Lung (tissue), 12 donors: ENCODE data around the gene USP31. TPM values are rescaled to one million over a fixed set of nuclear protein-coding genes. Genes with fewer than 3 reads are reported as not detected.
A peak's percentile ranks its signal among the peaks of the same experiment; 100 is the strongest.

Source experiments
- ATAC-seq: fragments of 200-7000 bp; cut with Tn5 transposase; one replicate; pipeline ENCODE4 v1.9.1; 2020; ENCODE audit warnings: moderate number of reproducible peaks; ENCODE audit not compliant: insufficient read depth, low FRiP score
- DNase-seq, 3 donors: peaks; one replicate each; pipeline ENCODE4 v3.0.0-alpha.2; 2013 to 2017
- H3K27ac ChIP-seq, 2 donors: one replicate each; pipeline ENCODE4 v1.5.1; 2013; ENCODE audit warnings: mild to moderate bottlenecking in 2 of 2, moderate library complexity in 2 of 2, control low read depth in 1 of 2, inconsistent platforms in 1 of 2, low read depth in 1 of 2, low read length in 1 of 2
- H3K27me3 ChIP-seq, 3 donors: one replicate each; pipeline ENCODE4 v1.5.1; 2013; ENCODE audit warnings: low read length in 2 of 3; ENCODE audit not compliant: control insufficient read depth in 3 of 3, insufficient read depth in 3 of 3
- H3K36me3 ChIP-seq, 4 donors: one replicate each; pipeline ENCODE4 v1.5.1; 2013; ENCODE audit warnings: low read length in 4 of 4, mild to moderate bottlenecking in 1 of 4, moderate library complexity in 1 of 4; ENCODE audit not compliant: control insufficient read depth in 4 of 4, insufficient read depth in 4 of 4
- H3K4me1 ChIP-seq, 5 donors: one replicate each; pipeline ENCODE4 v1.5.1; 2013; ENCODE audit warnings: low read length in 5 of 5, mild to moderate bottlenecking in 2 of 5, moderate library complexity in 1 of 5; ENCODE audit not compliant: control insufficient read depth in 5 of 5, insufficient read depth in 5 of 5
- H3K4me3 ChIP-seq: one replicate; pipeline ENCODE4 v1.5.1; 2013; ENCODE audit warnings: mild to moderate bottlenecking, control low read depth, moderate library complexity
- H3K9ac ChIP-seq, 2 donors: one replicate each; pipeline ENCODE4 v1.5.1; 2013; ENCODE audit warnings: low read length in 2 of 2, control low read depth in 1 of 2; ENCODE audit not compliant: insufficient read depth in 1 of 2
- H3K9me3 ChIP-seq, 4 donors: one replicate each; pipeline ENCODE4 v1.5.1; 2013; ENCODE audit warnings: low read length in 3 of 4, mild to moderate bottlenecking in 1 of 4, moderate library complexity in 1 of 4; ENCODE audit not compliant: control insufficient read depth in 4 of 4, insufficient read depth in 3 of 4
- WGBS, 2 donors: extraction: QIAGEN DNeasy Blood & Tissue Kit; methylation state at CpG; one replicate each; pipeline ENCODE4 v1.1.7; 2013; 5-methylcytosine and 5-hydroxymethylcytosine counted together
- polyA plus RNA-seq, 2 donors: library from polyadenylated mRNA; stranded (reverse); fragments of 200-250 nt; gene quantifications; one replicate each; pipeline ENCODE4 v1.2.1, GENCODE V29; 2013
- total RNA-seq, 2 donors: library from RNA; depleted of rRNA in 1 of 2; stranded (reverse); fragments of >200 nt in 1 of 2; gene quantifications; one replicate each; pipeline ENCODE4 v1.2.1, GENCODE V29; 2014 to 2021
- TF ChIP-seq, protein P1 (sequence below): IDR thresholded peaks from 2 replicates; pipeline ENCODE4 v1.5.1; 2012; ENCODE audit warnings: mild to moderate bottlenecking; ENCODE audit errors: control extremely low read depth, extremely low read depth
- donor health status: control.
- donor health status: control.
- donor health status: Bipolar disorder and iron deficiency.
- donor health status: healthy.
- donor health status: DM: yes; HTN: yes; CAD: no.

USP31 gene
- total and polyA plus RNA-seq, 4 donors, result 3.4 to 26.3 (median 10.0) TPM

DNA sequence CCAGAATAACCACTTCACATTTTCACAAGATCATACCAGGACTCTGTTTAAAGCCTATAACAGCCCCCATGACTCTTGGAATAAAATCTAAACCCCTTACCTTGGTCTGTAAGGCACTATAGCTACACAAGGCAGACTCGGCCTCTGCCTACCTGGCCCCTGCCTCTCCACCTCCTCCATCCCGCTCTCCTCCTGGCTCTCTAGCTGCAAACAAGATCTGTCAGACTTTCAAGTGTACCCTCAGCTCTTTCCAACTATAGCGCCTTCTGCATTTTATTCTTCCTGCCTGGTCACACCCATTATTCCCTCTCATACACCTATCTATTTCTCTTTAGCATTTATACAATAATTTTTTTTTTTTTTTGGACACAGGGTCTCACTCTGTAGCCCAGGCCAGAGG, 8.2 kb downstream of the USP31 start:
- ATAC-seq (no peak), DNase-seq (no peak)
- H3K27me3 ChIP-seq, result no peaks in the 10 kb centered on the region
- H3K4me1 ChIP-seq, result peaks cover 0 to 48% (median 0%) of the 10 kb centered on the region in 5 donors
- peak overlapping the region in 1 of 2 donors; percentile 66 for H3K27ac ChIP-seq
- no peak overlapping the region for H3K9ac ChIP-seq
- no peak overlapping the region for H3K4me3 ChIP-seq
- no peaks in the 10 kb centered on the region for H3K36me3 ChIP-seq
- H3K9me3 ChIP-seq, result peaks cover 0 to 3% (median 0%) of the 10 kb centered on the region in 4 donors
- 85 to 89% methylated on average over 3 of the region's 3 CpGs for WGBS, 2 donors
- TF ChIP-seq, protein P1, sequence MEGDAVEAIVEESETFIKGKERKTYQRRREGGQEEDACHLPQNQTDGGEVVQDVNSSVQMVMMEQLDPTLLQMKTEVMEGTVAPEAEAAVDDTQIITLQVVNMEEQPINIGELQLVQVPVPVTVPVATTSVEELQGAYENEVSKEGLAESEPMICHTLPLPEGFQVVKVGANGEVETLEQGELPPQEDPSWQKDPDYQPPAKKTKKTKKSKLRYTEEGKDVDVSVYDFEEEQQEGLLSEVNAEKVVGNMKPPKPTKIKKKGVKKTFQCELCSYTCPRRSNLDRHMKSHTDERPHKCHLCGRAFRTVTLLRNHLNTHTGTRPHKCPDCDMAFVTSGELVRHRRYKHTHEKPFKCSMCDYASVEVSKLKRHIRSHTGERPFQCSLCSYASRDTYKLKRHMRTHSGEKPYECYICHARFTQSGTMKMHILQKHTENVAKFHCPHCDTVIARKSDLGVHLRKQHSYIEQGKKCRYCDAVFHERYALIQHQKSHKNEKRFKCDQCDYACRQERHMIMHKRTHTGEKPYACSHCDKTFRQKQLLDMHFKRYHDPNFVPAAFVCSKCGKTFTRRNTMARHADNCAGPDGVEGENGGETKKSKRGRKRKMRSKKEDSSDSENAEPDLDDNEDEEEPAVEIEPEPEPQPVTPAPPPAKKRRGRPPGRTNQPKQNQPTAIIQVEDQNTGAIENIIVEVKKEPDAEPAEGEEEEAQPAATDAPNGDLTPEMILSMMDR, result no peak

DNA sequence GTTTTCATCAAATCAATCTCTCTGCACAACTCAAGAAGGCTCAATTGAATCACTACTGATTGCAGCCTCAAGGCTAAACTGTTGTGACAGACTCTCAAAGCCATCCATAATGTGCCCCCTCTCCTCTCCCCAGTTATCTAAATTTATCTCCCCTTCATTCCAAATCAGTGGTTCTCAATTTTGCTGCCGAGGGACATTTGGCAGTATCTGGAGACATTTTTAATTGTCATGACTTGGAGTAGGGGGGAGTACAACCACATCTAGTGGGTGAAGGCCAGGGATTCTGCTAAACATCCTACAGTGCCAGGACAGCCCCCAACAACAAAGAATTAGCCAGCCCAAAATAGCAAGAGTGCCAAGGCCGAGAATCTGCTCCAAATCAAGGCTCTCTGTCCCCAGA, 9.1 kb downstream of the USP31 start:
- H3K9ac ChIP-seq, result no peak overlapping the region
- no peak overlapping the region for H3K4me3 ChIP-seq
- no peaks in the 10 kb centered on the region for H3K36me3 ChIP-seq
- peaks cover 0 to 3% (median 0%) of the 10 kb centered on the region in 4 donors for H3K9me3 ChIP-seq
- DNase-seq (no peak), ATAC-seq (no peak)
- no peaks in the 10 kb centered on the region for H3K27me3 ChIP-seq
- H3K27ac ChIP-seq, result peak overlapping the region in 1 of 2 donors; percentile 66
- peaks cover 0 to 42% (median 0%) of the 10 kb centered on the region in 5 donors for H3K4me1 ChIP-seq
- TF ChIP-seq, protein P1, result no peak
- WGBS, 2 donors, result 60 to 73% methylated on average over 2 of the region's 2 CpGs

DNA sequence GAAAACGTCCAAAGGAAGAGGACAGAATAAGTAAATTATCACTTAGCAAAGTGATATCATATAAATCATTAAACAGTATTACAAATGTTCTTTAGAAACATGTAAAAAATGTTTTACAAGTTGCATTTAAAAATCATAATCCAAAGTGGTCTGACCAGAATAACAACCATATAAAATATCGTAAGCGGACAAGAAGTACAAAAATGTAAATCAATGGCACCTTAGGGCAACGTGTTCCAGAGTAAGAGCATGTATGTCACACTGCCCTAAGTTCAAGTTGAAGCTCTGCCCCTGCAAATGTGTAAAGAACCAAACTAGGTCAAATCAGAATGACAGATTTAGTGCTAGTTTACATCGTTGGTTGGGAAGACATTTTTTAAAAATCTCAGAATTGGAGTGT, 11.4 kb downstream of the USP31 start:
- peaks cover under 1 to 35% (median 5%) of the 10 kb centered on the region in 5 donors for H3K4me1 ChIP-seq
- H3K4me3 ChIP-seq, result no peak overlapping the region
- DNase-seq (no peak), ATAC-seq (no peak)
- H3K9me3 ChIP-seq, result peaks cover 0 to 3% (median 0%) of the 10 kb centered on the region in 4 donors
- no peak overlapping the region for H3K9ac ChIP-seq
- TF ChIP-seq, protein P1, result no peak
- H3K27me3 ChIP-seq, result no peaks in the 10 kb centered on the region
- no peak overlapping the region for H3K27ac ChIP-seq
- WGBS, 2 donors, result 61 to 76% methylated on average over 5 of the region's 5 CpGs
- no peaks in the 10 kb centered on the region for H3K36me3 ChIP-seq

DNA sequence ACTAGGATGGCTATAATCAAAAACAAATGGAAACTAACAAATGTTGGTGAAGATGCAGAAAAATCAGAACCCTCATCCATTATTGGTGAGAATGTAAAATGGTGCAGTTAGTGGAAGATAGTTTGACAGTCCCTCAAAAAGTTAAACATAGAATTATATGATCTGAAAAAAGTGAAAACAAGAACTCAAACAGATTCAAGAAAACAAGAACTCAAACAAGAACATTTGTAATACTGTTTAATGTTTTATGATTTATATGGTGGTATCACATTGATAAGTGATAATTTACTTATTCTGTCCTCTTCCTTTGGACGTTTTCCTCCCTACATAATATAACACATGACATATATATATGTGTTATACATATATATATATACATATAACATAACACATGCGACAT, 12.0 kb downstream of the USP31 start:
- Histone ChIP-seq H3K4me1 (peaks cover 3 to 32% (median 6%) of the 10 kb centered on the region in 5 donors), H3K9ac (no peak overlapping the region), H3K36me3 (no peaks in the 10 kb centered on the region), H3K27me3 (no peaks in the 10 kb centered on the region), H3K9me3 (peaks cover 0 to 3% (median 0%) of the 10 kb centered on the region in 4 donors), H3K27ac (no peak overlapping the region), H3K4me3 (no peak overlapping the region)
- ATAC-seq (no peak), DNase-seq (no peak)
- 88 to 93% methylated on average over 2 of the region's 2 CpGs for WGBS, 2 donors
- TF ChIP-seq, protein P1, result no peak
